BLaER1 treated with 17β-estradiol and CSF1 and Interleukin-3, amounts not matched to agents 10 nM and 100 nM (cell line): ENCODE results near the gene TPK1.

Experiments used
- H3K27ac ChIP-seq, 11 experiments: shearing (Covaris generic); formaldehyde crosslinking; 2 replicates each; pipeline ENCODE4 v1.8.1; 2022
- H3K27me3 ChIP-seq, 11 experiments: shearing (Covaris generic); formaldehyde crosslinking; 2 replicates each; pipeline ENCODE4 v1.8.1; 2022
- H3K36me3 ChIP-seq, 11 experiments: shearing (Covaris generic); formaldehyde crosslinking; 2 replicates each; pipeline ENCODE4 v1.8.1; 2022
- H3K4me1 ChIP-seq, 10 experiments: shearing (Covaris generic); formaldehyde crosslinking; 2 replicates each; pipeline ENCODE4 v1.8.1; 2022
- H3K4me2 ChIP-seq, 11 experiments: shearing (Covaris generic); formaldehyde crosslinking; 2 replicates each; pipeline ENCODE4 v1.8.1; 2022
- H3K4me3 ChIP-seq, 10 experiments: shearing (Covaris generic); formaldehyde crosslinking; 2 replicates each; pipeline ENCODE4 v1.8.1; 2022
- H3K9ac ChIP-seq, 11 experiments: shearing (Covaris generic); formaldehyde crosslinking; 2 replicates each; pipeline ENCODE4 v1.8.1; 2022
- H3K9me3 ChIP-seq, 11 experiments: shearing (Covaris generic); formaldehyde crosslinking; replicated peaks in 1 of 11; 2 replicates each; pipeline ENCODE4 v1.8.1; 2022
- H4K20me1 ChIP-seq, 11 experiments: shearing (Covaris generic); formaldehyde crosslinking; 2 replicates each; pipeline ENCODE4 v1.8.1; 2022
- Cebpa-rat ChIP-seq, 11 experiments: shearing (Covaris generic); IDR thresholded peaks; 2 replicates each; pipeline ENCODE4 v1.8.1; 2022

The TPK1 gene

DNA sequence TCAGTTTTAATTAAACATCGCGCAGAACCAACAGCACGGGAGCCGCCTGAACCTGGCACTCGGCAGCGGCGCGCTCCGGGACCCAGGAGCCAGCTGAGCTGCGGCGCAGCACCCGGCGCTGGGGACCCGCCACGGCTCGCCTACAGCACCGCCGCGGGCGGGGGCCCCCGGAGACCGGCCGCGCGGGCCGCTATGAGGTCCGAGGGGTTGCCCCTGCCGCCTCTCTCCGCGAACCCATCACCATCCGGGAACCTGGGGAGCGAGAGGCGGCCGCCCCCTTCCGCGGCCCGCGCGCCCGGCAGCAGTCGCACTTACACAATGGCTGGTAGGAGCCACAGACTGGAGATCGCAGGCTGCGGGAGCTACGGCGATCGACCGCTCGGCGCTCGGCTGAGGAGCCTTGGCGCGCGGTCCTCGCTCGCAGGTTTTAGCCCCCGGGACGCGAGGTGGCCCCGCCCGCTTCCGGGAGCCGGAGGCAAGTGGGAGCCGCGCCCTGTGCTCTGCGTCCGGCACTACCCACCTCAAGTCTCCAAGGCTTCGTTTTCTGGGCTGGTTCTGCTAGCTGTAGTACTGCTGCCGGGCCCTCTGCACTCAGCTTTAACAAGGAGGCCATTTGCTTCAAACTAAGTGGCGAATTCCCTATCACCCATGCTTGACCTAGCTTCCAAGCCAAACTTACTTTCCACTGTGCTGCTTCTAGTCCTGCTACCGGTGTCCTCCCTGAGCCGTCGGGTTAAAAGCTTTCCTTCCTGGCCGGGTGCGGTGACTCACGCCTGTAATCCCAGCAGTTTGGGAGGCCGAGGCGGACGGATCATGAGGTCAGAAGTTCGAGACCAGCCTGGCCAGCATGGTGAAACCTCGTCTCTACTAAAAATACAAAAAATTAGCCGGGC, at the start of gene TPK1:
TSS of gene TPK1 (minus strand) at position 402 of the 893 bp plus-strand sequence. CDS start 451 bp downstream, outside the sequence.
- peaks cover 0 to 2% (median 0%) of the 10 kb centered on the region in 11 experiments; a peak in 1 of 22 replicates for H3K36me3 ChIP-seq
- no peaks in the 10 kb centered on the region for H4K20me1 ChIP-seq
- H3K4me3 ChIP-seq: peak within 1 kb of the TSS; percentile 71 to 89 (median 82)
- peak within 1 kb of the TSS; percentile 71 to 93 (median 81) for H3K4me2 ChIP-seq
- H3K9me3 ChIP-seq: peaks cover 0 to 15% (median 0%) of the 10 kb centered on the region in 11 experiments; a peak in 7 of 22 replicates
- peak within 1 kb of the TSS; percentile 85 to 98 (median 95) for H3K27ac ChIP-seq
- peak within 1 kb of the TSS; percentile 91 to 99 (median 95) for H3K9ac ChIP-seq
- TF ChIP-seq Cebpa-rat (IDR thresholded peaks at IDR 0.05): 0 out of 22 replicates have a peak, but pooled peaks of 1 of the 11 experiments have one; percentile 42
- peaks cover 11 to 59% (median 15%) of the 10 kb centered on the region in 10 experiments for H3K4me1 ChIP-seq
- H3K27me3 ChIP-seq: no peaks in the 10 kb centered on the region

GRCh38 chr7:144885478-144885877, 49.6 kb upstream of the TPK1 start:
- Histone ChIP-seq H3K36me3 (no peaks in the 10 kb centered on the region), H3K4me2 (no peak overlapping the region), H4K20me1 (no peaks in the 10 kb centered on the region), H3K27me3 (no peaks in the 10 kb centered on the region), H3K9me3 (no peaks in the 10 kb centered on the region), H3K27ac (no peak overlapping the region), H3K9ac (no peak overlapping the region), H3K4me1 (no peaks in the 10 kb centered on the region), H3K4me3 (no peak overlapping the region)
- no peak for TF ChIP-seq Cebpa-rat (IDR thresholded peaks at IDR 0.05)

- Histone ChIP-seq H3K4me1 (no peaks in the 10 kb centered on the region), H4K20me1 (no peaks in the 10 kb centered on the region), H3K9ac (no peak overlapping the region), H3K27me3 (no peaks in the 10 kb centered on the region), H3K36me3 (no peaks in the 10 kb centered on the region), H3K4me3 (no peak overlapping the region), H3K27ac (no peak overlapping the region), H3K4me2 (no peak overlapping the region), H3K9me3 (no peaks in the 10 kb centered on the region)
- TF ChIP-seq Cebpa-rat (IDR thresholded peaks at IDR 0.05): no peak
Measured at GRCh38 chr7:144884896-144885295, 49.0 kb upstream of the TPK1 start.

GRCh38 chr7:144873316-144873845, 37.5 kb upstream of the TPK1 start:
- Histone ChIP-seq H3K27me3 (no peaks in the 10 kb centered on the region), H4K20me1 (no peaks in the 10 kb centered on the region), H3K4me1 (no peaks in the 10 kb centered on the region), H3K4me3 (no peak overlapping the region), H3K9ac (no peak overlapping the region), H3K36me3 (no peaks in the 10 kb centered on the region), H3K9me3 (no peaks in the 10 kb centered on the region), H3K27ac (no peak overlapping the region), H3K4me2 (no peak overlapping the region)
- TF ChIP-seq Cebpa-rat (IDR thresholded peaks at IDR 0.05): no peak

DNA sequence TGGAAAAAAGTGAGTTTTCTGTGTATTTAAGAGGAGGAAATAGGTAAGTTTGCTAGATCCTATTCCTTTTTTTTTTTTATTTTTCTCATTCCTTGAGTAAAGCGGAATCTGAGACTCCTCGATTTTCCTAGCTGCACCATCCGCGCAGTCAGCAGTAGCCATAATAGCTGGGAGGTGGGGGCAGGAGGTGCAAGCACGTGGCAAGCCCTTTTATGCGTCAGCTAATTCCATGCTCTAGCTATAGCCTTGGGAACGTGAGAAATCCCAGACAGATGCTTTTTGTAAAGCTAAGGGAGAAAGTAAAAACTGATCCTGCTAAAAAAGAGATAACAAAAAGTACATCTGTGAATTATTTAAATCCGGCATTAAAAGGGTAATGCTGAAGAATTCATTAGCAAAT, 33.2 kb upstream of the TPK1 start:
- Histone ChIP-seq H3K36me3 (no peaks in the 10 kb centered on the region), H3K4me3 (no peak overlapping the region), H3K27ac (no peak overlapping the region), H3K4me2 (no peak overlapping the region), H3K9ac (no peak overlapping the region), H3K4me1 (no peaks in the 10 kb centered on the region), H4K20me1 (no peaks in the 10 kb centered on the region), H3K9me3 (no peaks in the 10 kb centered on the region), H3K27me3 (no peaks in the 10 kb centered on the region)
- no peak for TF ChIP-seq Cebpa-rat (IDR thresholded peaks at IDR 0.05)

GRCh38 chr7:144866189-144866588, 30.3 kb upstream of the TPK1 start:
- Histone ChIP-seq H3K27me3 (no peaks in the 10 kb centered on the region), H3K36me3 (no peaks in the 10 kb centered on the region), H4K20me1 (no peaks in the 10 kb centered on the region), H3K4me3 (no peak overlapping the region), H3K4me2 (no peak overlapping the region), H3K27ac (no peak overlapping the region), H3K9me3 (no peaks in the 10 kb centered on the region), H3K4me1 (no peaks in the 10 kb centered on the region), H3K9ac (no peak overlapping the region)
- no peak for TF ChIP-seq Cebpa-rat (IDR thresholded peaks at IDR 0.05)

GRCh38 chr7:144863320-144863647, 27.4 kb upstream of the TPK1 start:
- Histone ChIP-seq H3K27ac (no peak overlapping the region), H3K27me3 (no peaks in the 10 kb centered on the region), H3K4me2 (no peak overlapping the region), H3K4me1 (no peaks in the 10 kb centered on the region), H3K9ac (no peak overlapping the region), H3K36me3 (no peaks in the 10 kb centered on the region), H4K20me1 (no peaks in the 10 kb centered on the region), H3K4me3 (no peak overlapping the region), H3K9me3 (no peaks in the 10 kb centered on the region)
- TF ChIP-seq Cebpa-rat (IDR thresholded peaks at IDR 0.05): no peak

DNA sequence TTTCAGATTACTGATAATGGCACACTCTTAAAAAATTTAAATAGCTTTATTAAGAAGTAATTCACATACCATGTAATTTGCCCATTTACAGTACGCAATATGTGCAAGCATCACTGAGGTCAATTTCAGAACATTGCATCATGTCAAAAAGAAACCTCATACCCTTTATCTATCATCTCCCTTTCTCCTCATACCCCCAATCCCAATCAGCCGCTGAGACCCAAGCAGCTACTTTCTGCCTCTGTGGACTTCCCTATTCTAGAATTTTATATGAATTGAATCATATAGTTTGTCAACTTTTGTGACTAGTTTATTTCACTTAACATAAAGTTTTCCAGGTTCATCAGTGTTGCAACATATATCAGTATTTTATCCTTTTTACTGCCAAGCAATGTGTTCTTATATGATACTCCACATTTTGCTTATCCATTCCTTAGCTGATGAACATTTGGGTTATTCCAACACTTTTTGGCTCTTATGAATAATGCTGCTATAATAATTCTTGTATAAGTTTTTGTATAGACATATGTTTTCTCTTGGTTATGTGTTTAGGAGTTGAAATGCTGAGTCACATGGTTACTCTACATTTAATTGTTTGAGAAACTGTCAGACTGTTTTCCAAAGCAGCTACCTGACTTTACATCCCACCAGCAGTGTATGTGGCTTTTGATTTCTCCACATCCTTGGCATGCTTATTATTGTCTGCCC, 26.9 kb upstream of the TPK1 start:
- Histone ChIP-seq H3K27ac (no peak overlapping the region), H3K4me1 (no peaks in the 10 kb centered on the region), H3K36me3 (no peaks in the 10 kb centered on the region), H3K9ac (no peak overlapping the region), H3K27me3 (no peaks in the 10 kb centered on the region), H3K4me2 (no peak overlapping the region), H3K4me3 (no peak overlapping the region), H4K20me1 (no peaks in the 10 kb centered on the region), H3K9me3 (no peaks in the 10 kb centered on the region)
- TF ChIP-seq Cebpa-rat (IDR thresholded peaks at IDR 0.05): no peak

GRCh38 chr7:144859739-144860138, 23.9 kb upstream of the TPK1 start:
- Histone ChIP-seq H3K36me3 (no peaks in the 10 kb centered on the region), H3K27me3 (no peaks in the 10 kb centered on the region), H3K4me3 (no peak overlapping the region), H3K9ac (no peak overlapping the region), H3K9me3 (no peaks in the 10 kb centered on the region), H3K4me2 (no peak overlapping the region), H3K4me1 (no peaks in the 10 kb centered on the region), H4K20me1 (no peaks in the 10 kb centered on the region), H3K27ac (no peak overlapping the region)
- no peak for TF ChIP-seq Cebpa-rat (IDR thresholded peaks at IDR 0.05)
